IMR-90 (cell line): ENCODE measurements around the gene HPSE2. TPM values are rescaled to one million over a fixed set of nuclear protein-coding genes. Genes with fewer than 3 reads are reported as not detected.

Experiments used
- ATAC-seq: fragments of 200-7000 bp; cut with Tn5 transposase; 2 replicates; pipeline ENCODE4 v1.9.1; 2020; ENCODE audit warnings: low read depth, mild to moderate bottlenecking, moderate library complexity
- BruUV-seq: library from RNA; stranded (reverse); fragments of 400-500 nt; replicated peaks from 2 replicates; lab custom pipeline; 2021; lab: Mats Ljungman, UMichigan
- CTCF ChIA-PET: fragments of 300-600 bp; formaldehyde crosslinking; extraction: SDS; loops from one replicate; lab custom pipeline; 2021; ENCODE audit warnings: antibody characterized with exemption; lab: Yijun Ruan, JAX
- POLR2A ChIA-PET: fragments of 300-600 bp; sonication (Branson Sonifier 250); formaldehyde crosslinking; loops from one replicate; lab custom pipeline; 2022; ENCODE audit warnings: antibody characterized with exemption; ENCODE audit not compliant: unreplicated experiment; lab: Charles Lee
- DNase-seq: peaks from one replicate; pipeline ENCODE4 v3.0.0; 2013
- H2AFZ ChIP-seq: replicated peaks from 2 replicates; pipeline ENCODE3; 2013; ENCODE audit warnings: low read length, mild to moderate bottlenecking; ENCODE audit not compliant: poor library complexity
- H2AK5ac ChIP-seq: 2 replicates; pipeline ENCODE4 v1.6.1; 2013; ENCODE audit warnings: low read depth, low read length, inconsistent platforms
- H2AK9ac ChIP-seq: replicated peaks from 2 replicates; pipeline ENCODE3; 2013; ENCODE audit warnings: mild to moderate bottlenecking, low read depth, low read length, moderate library complexity; ENCODE audit not compliant: poor library complexity
- H2BK120ac ChIP-seq: 2 replicates; pipeline ENCODE4 v1.6.1; 2013; ENCODE audit warnings: low read depth, low read length, inconsistent platforms
- H2BK15ac ChIP-seq: 3 replicates; pipeline ENCODE4 v1.6.1; 2013; ENCODE audit warnings: low read depth, low read length, inconsistent platforms
- H2BK20ac ChIP-seq: 2 replicates; pipeline ENCODE4 v1.6.1; 2013; ENCODE audit warnings: low read depth, mild to moderate bottlenecking, inconsistent platforms, low read length, moderate library complexity
- H2BK5ac ChIP-seq: 2 replicates; pipeline ENCODE4 v1.6.1; 2013; ENCODE audit warnings: mild to moderate bottlenecking, low read depth, low read length, inconsistent platforms; ENCODE audit not compliant: poor library complexity, severe bottlenecking
- H3K14ac ChIP-seq: replicated peaks from 2 replicates; pipeline ENCODE4 v1.6.1; 2013; ENCODE audit warnings: low read depth, low read length, inconsistent platforms
- H3K18ac ChIP-seq: 2 replicates; pipeline ENCODE4 v1.6.1; 2013; ENCODE audit warnings: low read depth, low read length, control low read depth
- H3K23ac ChIP-seq: 2 replicates; pipeline ENCODE4 v1.6.1; 2013; ENCODE audit warnings: low read depth, low read length, inconsistent platforms
- H3K27ac ChIP-seq: 2 replicates; pipeline ENCODE4 v1.5.1; 2013; ENCODE audit warnings: mild to moderate bottlenecking, control low read depth, low read length; ENCODE audit not compliant: insufficient read depth
- H3K27me3 ChIP-seq: 2 replicates; pipeline ENCODE4 v1.6.1; 2013; ENCODE audit warnings: low read length; ENCODE audit not compliant: control insufficient read depth, insufficient read depth
- H3K36me3 ChIP-seq: 2 replicates; pipeline ENCODE4 v1.6.1; 2013; ENCODE audit warnings: low read length, mixed read lengths; ENCODE audit not compliant: control insufficient read depth, insufficient read depth
- H3K4ac ChIP-seq: 2 replicates; pipeline ENCODE4 v1.6.1; 2013; ENCODE audit warnings: low read depth, low read length, inconsistent platforms
- H3K4me1 ChIP-seq: 2 replicates; pipeline ENCODE4 v1.6.1; 2013; ENCODE audit warnings: low read length, mixed read lengths; ENCODE audit not compliant: control insufficient read depth, insufficient read depth
- H3K4me2 ChIP-seq: 2 replicates; pipeline ENCODE4 v1.6.1; 2013; ENCODE audit warnings: low read depth, mild to moderate bottlenecking, control low read depth, low read length, moderate library complexity
- H3K4me3 ChIP-seq: 2 replicates; pipeline ENCODE4 v1.5.1; 2013; ENCODE audit warnings: low read depth, mild to moderate bottlenecking, control low read depth, low read length, moderate library complexity; ENCODE audit not compliant: insufficient read depth
- H3K56ac ChIP-seq: 2 replicates; pipeline ENCODE4 v1.6.1; 2013; ENCODE audit warnings: low read length, inconsistent platforms; ENCODE audit not compliant: insufficient read depth; ENCODE audit errors: extremely low read depth
- H3K79me1 ChIP-seq, 2 experiments: 2 replicates each; pipeline ENCODE4 v1.6.1; 2013; ENCODE audit warnings: low read length in 2 of 2, inconsistent platforms in 1 of 2, low read depth in 1 of 2
- H3K9ac ChIP-seq: 2 replicates; pipeline ENCODE4 v1.6.1; 2013; ENCODE audit warnings: low read depth, low read length, control low read depth
- H3K9me1 ChIP-seq: 2 replicates; pipeline ENCODE4 v1.6.1; 2013; ENCODE audit warnings: low read length, inconsistent platforms; ENCODE audit not compliant: insufficient read depth
- H3K9me3 ChIP-seq: 2 replicates; pipeline ENCODE4 v1.6.1; 2013; ENCODE audit warnings: low read length; ENCODE audit not compliant: control insufficient read depth, insufficient read depth
- H4K20me1 ChIP-seq: 2 replicates; pipeline ENCODE4 v1.6.1; 2013; ENCODE audit warnings: low read length, inconsistent platforms; ENCODE audit not compliant: insufficient read depth
- H4K5ac ChIP-seq: 2 replicates; pipeline ENCODE4 v1.6.1; 2013; ENCODE audit warnings: mild to moderate bottlenecking, low read depth, low read length, control low read depth
- H4K8ac ChIP-seq, 2 experiments: 2 replicates each; pipeline ENCODE4 v1.6.1; 2013; ENCODE audit warnings: low read depth in 2 of 2, low read length in 2 of 2, control low read depth in 1 of 2, inconsistent platforms in 1 of 2
- H4K91ac ChIP-seq: 2 replicates; pipeline ENCODE4 v1.6.1; 2013; ENCODE audit warnings: low read depth, low read length, inconsistent platforms; ENCODE audit not compliant: insufficient read depth
- POLR2A ChIP-seq: IDR thresholded peaks from 2 replicates; pipeline ENCODE4 v1.6.1; 2012; ENCODE audit warnings: mild to moderate bottlenecking, low read depth, low read length
- WGBS, 2 experiments: methylation state at CpG; one replicate each; pipeline versions ENCODE4 v1.1.5 to v1.1.7; 2013; ENCODE audit warnings: missing lambda C conversion rate in 2 of 2; ENCODE audit not compliant: insufficient read length in 1 of 2; ENCODE audit errors: extremely low coverage in 2 of 2; 5-methylcytosine and 5-hydroxymethylcytosine counted together
- dilution Hi-C: fragments of 300-500 bp; cut with HindIII; formaldehyde crosslinking; loops from one replicate; pipeline ENCODE4 v1.14.3; 2018; ENCODE audit warnings: low sequenced_read_pairs; ENCODE audit not compliant: unreplicated experiment
- in situ Hi-C: fragments of 300-500 bp; cut with MboI; formaldehyde crosslinking; loops from 3 replicates; pipeline ENCODE4 v1.14.3; 2019; ENCODE audit warnings: low sequenced_read_pairs, inconsistent platforms, mixed read lengths
- intact Hi-C: fragments of 100-400 bp; cut with micrococcal nuclease; formaldehyde crosslinking; loops from 2 replicates; pipeline ENCODE4 v1.10.0; 2022
- polyA plus RNA-seq, 3 experiments: library from polyadenylated mRNA; depleted of rRNA; stranded (reverse); fragments of >200 nt; gene quantifications; 2 replicates each; pipeline ENCODE4 v1.2.3, GENCODE V29; 2012; ENCODE audit warnings: low replicate concordance in 1 of 3
- total RNA-seq: library from RNA; depleted of rRNA; stranded (reverse); fragments of >200 nt; gene quantifications from 2 replicates; pipeline ENCODE4 v1.2.3, GENCODE V29; 2012

HPSE2 gene
- total and polyA plus RNA-seq, 2 of the 4 experiments (the other 2 are of a cell fraction): not detected

- DNase-seq (no peak), ATAC-seq (no peak)
- Histone ChIP-seq H3K23ac (no peak overlapping the region), H3K9ac (no peak overlapping the region), H3K36me3 (no peaks in the 10 kb centered on the region), H2AFZ (no peak overlapping the region), H4K91ac (no peak overlapping the region), H3K4ac (no peak overlapping the region), H3K18ac (no peak overlapping the region), H3K79me1 (no peaks in the 10 kb centered on the region), H2BK5ac (no peak overlapping the region), H3K27me3 (no peaks in the 10 kb centered on the region), H2AK5ac (no peak overlapping the region), H3K56ac (no peak overlapping the region), H2BK20ac (no peak overlapping the region), H3K9me1 (no peaks in the 10 kb centered on the region), H3K4me3 (no peak overlapping the region), H4K8ac (no peak overlapping the region), H3K4me2 (no peak overlapping the region), H3K14ac (no peak overlapping the region), H4K20me1 (no peaks in the 10 kb centered on the region), H3K27ac (no peak overlapping the region), H2BK120ac (no peak overlapping the region), H2AK9ac (no peak overlapping the region), H2BK15ac (no peak overlapping the region), H4K5ac (no peak overlapping the region), H3K9me3 (no peaks in the 10 kb centered on the region), H3K4me1 (no peaks in the 10 kb centered on the region)
- no peak for TF ChIP-seq POLR2A
- BruUV-seq: no TSS peak
- dilution Hi-C loops: no loop called here
- in situ Hi-C loops: no loop called here
- intact Hi-C loops: no loop called here
- WGBS, 2 experiments: no CpG with 5 or more reads among the region's 3 CpGs
- ChIA-PET POLR2A (no interaction called here), CTCF (no interaction called here)
These were observed 112.3 kb downstream of the HPSE2 start for GRCh38 chr10:99123336-99123735.
